HG03460 (cell line): ENCODE measurements around the gene C17orf58.
"Not testable (repeated sequence)": the region's sequence is repeated elsewhere in the genome, so short reads cannot be mapped to it uniquely, and the experiment has no call there.

ENCODE experiments used
- ATAC-seq: cut with Tn5 transposase; IDR thresholded peaks from one replicate; pipeline ENCODE4 v1.9.1; 2021; ENCODE audit not compliant: unreplicated experiment

C17orf58 gene

GRCh38 chr17:68004201-68004600, 7.9 kb upstream of the C17orf58 start:
- ATAC-seq: no peak

DNA sequence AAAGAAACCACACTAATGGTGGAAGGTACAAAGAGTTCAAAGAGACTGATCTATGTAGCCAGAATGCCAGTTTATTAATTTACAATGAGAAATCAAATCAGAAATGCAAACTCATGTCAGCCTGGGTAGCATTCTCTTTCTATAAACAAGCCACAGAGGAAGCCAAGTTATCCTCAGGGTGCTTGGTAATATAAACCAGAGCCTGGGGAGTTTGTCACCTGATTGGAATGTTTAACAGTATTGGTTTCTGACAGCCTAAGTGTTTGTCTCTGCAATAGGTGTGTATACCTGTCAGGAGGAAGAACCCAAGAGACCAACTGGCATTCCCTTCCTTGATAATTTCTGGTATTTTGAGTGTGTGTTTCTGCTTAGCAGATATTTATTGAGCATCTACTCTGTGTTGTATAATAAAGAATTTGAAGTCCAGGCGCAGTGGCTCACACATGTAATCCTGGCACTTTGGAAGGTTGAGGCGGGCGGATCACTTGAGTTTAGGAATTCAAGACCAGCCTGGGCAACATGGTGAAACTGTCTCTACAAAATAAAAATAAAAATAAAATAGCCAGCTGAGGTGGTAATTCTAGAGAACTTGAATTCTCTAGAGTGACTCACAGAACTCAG, 3.1 kb upstream of the C17orf58 start:
- no peak for ATAC-seq

DNA sequence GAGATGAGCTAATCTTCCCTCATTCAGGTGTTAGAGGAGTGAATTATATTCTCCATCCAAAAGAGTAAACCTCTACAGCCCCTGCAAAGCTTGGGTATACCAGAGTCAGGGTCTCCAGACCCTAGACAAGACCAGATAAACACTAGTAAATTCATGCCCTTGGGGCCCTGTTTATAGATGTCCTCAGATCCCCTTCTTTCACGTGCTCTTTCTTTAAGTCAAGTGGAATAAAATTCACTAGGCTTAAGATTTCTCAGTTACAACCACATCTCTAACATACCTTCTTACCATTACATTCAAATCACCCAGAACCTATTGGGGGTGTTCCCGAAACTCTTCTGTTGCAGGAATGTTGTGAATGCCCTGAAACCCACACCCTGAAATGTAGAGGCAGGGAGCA, 2.2 kb upstream of the C17orf58 start:
- ATAC-seq: no peak

DNA sequence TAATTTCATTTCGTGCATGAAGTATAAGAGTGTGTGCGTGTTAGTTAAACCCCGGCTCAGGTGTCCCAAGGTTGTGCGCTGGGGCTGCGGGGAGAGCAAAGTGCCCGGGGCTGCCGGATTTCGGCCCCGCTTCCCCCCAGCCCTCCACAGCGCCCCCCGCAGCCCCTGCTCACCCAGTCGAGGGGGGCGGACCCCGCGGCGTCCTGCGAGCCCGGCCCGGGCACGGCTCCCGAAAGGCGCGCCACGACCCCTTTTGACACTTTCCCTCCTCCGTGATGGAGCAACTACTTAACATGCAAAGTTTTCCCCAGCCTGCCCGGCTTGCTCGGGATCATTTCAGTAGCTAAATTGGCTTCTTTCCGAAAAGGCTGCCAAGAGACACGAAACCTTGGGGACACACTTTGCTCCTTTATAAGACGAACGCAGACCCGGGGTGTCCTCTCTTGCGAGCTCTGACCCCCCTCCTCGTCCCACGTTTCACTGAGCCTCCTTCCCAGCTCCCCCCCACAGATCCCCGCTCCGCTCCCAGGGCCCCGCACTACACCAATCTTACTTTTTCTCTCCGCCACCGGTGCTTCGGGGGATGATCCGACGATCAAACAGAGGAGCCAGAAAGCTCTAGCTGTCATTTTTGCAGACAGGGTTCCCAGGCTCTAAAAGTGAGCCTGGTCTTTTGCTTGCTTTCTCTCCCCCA, 552 bp downstream of the C17orf58 start:
- no peak for ATAC-seq

DNA sequence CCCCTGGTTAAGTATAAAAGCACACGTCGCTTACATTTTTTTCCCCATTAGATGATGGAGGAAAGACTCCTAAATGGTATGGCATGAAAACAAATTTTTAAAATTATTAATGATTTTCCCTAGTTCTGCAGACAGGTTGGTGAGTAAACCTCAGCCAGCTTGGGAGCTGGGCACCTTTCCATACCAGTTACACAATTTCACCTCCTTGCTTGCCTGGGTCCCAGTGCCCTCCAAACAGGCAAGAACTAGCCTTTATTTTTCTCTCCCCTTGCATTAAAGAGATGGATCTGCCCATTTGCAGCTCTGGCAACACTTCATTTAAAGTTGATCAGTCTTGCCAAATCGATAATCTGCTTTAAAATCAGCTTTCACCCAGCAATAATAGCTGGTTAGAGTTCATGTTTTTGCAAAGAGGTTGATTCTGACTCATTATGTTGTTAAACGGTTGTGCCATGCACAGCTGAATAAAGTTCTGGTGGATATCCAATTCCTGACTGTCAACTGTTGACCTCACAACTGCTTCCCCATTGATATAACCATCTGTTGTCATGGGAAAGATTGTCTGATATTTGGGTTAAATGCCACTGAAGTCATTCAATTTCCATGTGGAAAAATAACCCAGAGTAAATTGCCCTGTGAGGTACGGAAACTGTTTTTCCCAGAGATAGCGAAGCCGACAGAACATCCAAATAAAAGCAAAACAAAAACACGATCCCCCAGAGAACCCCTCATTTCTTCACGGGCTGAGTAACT, 1.3 kb downstream of the C17orf58 start:
- no peak for ATAC-seq

DNA sequence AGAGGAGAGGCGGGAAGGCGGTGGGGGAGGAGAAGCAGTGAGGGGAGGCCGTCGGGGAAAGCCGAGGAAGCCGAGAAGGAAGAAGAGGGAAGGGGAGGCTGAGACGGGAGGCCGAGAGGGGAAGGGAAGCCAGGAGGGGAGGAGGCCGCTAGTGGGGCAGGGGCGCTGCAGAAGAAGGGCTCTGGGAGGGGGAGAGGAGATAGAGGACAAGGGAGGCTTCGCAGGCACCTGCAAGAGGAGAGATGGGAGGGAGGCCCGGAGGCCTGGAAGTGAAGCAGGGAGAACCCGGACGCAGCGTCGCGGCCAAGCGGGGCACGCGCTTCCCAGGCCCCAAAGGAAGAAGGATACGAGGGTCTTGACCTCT, 2.3 kb downstream of the C17orf58 start:
- no peak for ATAC-seq

DNA sequence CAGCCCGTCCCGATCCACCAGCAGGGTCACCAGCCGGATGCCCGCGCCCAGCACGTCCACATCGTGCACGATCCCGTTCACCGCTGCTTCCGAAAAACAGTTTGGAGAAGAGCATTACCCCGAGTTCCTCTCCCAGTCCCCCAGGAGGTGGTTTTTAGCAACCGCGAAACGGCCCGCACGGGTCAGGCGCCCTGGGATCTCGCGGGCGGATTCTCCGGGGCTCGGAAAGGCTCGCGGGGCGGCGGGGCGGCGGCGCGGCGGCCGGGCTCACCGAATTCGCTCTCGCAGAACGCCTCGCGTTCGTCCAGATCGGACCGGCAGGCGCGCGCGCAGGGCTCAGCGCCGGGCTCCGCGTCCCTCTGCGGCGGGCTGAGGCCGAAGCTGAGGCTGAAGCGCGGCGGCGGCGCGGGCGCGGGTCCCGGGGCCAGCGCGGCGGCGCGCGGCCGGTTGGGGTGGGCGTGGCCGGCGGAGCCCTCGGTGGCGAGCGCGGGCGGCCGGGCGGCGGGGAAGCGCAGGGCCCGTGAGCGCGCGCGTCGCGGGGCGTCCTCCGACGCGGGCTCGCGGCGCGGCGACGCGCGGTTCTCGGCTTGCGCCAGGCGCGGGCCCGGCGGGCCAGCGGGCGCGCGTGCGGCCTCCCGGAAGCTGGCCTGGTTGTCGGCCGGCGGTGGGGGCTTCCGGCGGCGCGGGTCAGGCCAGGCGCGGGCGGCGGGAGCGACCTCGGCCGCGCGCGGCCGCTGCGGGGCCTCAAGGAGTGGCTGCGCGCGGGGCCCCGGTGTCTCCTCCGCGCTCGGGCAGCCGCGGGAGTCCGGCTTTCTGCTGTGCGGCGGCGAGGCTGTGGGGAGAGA, 2.9 kb downstream of the C17orf58 start:
- peak; percentile 72 for ATAC-seq

DNA sequence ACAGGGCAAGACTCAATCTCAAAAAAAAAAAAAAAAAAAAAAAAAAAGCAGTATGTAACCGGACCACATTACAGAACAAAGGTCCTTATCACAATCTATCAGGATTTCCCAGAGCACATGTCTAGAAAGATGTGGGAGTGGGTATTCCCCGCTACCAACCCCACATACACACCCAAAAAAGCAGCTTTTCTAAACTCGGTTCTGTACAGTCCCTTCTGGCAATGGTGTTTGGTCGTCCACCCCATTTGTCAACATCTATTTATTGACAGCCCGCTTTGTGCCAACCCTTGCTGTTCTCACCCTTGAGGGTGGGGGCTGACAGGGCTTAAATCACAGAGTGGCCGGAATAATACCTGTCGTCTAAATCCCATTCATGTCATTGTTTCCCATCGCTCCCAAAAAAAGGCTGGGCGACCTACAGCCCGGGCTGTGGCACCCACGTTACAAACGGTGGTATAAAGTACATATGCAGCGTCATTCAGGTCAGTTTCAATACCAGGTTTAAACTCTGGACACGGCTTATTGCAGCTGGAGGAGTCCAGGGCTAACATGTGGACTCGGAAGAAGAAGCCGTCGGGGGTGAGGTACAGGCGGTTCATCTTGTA, 3.6 kb downstream of the C17orf58 start:
- no peak for ATAC-seq

- no peak for ATAC-seq
Observed at GRCh38 chr17:67990909-67991308, 5.4 kb downstream of the C17orf58 start.

DNA sequence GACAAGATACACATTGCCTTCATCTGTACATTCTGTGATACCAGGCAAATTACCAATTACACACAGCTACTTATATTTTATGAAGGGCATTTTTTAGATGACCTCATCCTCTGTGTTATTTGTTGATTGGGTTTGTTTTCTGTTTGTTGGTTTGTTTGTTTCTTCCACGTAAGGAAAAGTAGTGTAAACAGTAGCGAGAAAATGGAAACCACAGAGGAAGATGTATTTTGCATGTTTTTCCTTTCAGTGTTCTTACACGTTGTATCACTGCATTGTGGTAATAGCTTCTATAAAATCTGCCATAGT, 12.9 kb downstream of the C17orf58 start:
- ATAC-seq: no peak

- no peak for ATAC-seq
Observed at GRCh38 chr17:67982686-67983382, 13.4 kb downstream of the C17orf58 start.

DNA sequence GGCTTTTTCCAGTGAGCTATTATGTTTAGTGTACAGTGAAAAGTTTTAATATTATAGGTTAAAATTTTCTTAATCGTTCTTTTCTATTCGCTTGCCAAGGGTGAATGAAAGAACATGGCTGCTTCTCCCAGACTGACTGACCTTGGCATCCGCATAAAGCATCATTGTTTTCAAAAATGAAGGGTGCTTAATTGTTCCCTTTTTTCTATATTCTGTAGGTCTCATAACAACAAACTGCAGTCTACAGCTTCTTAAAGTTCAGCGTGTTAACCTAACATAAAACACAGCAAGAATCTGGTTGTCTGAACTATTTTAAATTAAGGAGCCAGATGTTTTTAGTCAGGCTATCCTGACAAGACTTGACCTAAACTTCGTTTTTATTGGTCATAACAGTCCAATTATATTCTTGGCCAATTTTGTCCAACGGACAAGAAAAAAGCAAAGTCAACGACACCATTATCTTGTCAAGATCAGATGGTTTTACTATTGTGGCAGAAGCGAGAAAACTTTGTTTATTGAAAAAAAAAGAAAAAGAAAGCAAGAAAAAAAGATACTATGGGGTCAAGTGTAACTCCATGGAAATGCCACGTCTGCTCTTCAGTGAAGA, 14.1 kb downstream of the C17orf58 start:
- ATAC-seq: no peak

- not testable (repeated sequence) for ATAC-seq
Observed at GRCh38 chr17:67980883-67981282, 15.4 kb downstream of the C17orf58 start.

DNA sequence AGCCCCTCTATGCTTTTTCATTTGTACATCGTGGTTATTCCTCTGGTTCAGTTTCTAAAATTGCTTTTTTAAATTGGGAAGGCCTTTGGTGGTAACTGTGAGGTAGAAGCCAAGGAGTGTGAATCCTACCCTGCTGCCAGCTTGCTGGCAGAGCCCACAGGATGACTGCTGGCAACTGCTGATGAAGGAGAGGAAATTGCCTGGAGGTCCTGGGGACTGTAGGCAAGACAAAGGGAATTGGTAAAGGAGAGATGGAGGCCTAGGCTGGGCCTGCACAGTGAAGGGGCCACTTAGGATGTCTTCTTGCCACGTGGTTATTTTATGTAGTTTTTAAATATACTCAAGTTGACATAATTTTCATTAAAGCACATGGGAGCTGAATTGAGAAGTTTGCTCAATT, 15.8 kb downstream of the C17orf58 start:
- ATAC-seq: no peak

GRCh38 chr17:67976306-67976705, 20.0 kb downstream of the C17orf58 start:
- not testable (repeated sequence) for ATAC-seq

- no peak for ATAC-seq
Observed at GRCh38 chr17:67974598-67975066, 21.6 kb downstream of the C17orf58 start.

DNA sequence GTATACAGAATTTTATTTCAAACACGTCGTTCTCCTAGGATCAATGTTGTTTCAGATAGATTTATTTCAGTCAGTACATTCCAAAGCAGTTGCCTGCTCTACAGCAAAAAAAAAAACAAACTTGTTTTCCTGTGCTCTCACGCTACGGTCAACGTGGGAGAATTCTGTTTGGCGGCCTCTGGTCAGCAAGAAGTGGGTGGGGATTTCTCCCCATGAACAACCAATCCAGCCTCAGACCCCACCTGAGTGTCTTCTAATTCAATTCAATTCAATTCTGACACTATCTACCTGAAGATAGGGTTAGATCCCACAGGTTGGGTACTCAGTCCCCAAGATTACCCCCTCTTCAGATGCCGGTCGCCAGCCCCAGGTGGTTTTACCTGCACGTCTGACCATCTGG, 22.1 kb downstream of the C17orf58 start:
- no peak for ATAC-seq

DNA sequence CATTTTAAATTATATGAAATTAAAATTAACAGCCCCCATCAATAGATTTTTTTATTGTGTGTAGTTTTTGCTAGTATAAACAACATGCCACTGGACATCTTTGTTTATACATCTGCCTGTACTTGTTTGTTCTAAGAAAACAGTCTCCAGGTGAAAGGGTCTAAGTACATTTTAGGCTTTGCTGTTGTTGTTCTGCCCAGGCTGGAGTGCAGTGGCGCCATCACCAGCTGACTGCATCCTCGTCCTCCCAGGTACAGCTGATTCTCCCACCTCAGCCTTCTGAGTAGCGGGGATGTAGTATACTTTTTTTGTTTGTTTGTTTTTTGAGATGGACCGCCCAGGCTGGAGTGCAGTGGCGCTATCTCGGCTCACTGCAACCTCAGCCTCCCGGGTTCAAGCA, 25.5 kb downstream of the C17orf58 start:
- no peak for ATAC-seq

DNA sequence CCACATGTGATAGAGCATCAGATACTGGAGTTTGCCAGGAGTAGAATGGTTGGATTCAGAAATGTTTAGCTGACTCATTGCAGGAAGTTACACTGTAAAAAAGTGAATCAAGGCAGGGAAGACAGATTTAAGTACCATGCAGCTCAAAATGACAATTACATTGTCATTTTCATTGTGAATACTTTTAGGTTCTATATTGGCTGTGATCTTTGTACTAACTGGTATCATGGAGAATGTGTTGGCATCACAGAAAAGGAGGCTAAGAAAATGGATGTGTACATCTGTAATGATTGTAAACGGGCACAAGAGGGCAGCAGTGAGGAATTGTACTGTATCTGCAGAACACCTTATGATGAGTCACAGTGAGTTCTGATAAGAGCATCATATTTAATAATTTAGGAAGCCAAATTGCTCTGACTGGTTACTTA, 33.1 kb downstream of the C17orf58 start:
- not testable (repeated sequence) for ATAC-seq

GRCh38 chr17:67962156-67962555, 34.1 kb downstream of the C17orf58 start:
- not testable (repeated sequence) for ATAC-seq
